Uterus (tissue), 4 donors: ENCODE results near the gene ACOXL. TPM values are rescaled to one million over a fixed set of nuclear protein-coding genes. Genes with fewer than 3 reads are reported as not detected.
"Not testable (repeated sequence)": the region's sequence is repeated elsewhere in the genome, so short reads cannot be mapped to it uniquely, and the experiment has no call there.

Experiments used
- DNase-seq, 2 donors: peaks; one replicate each; pipeline ENCODE4 v3.0.0-alpha.2; 2019 to 2020
- H3K27ac ChIP-seq, 2 donors: fragments of 200-600 bp; sonication (generic); 1 replicate in 1 of 2; 2 replicates in 1 of 2; pipeline ENCODE4 v1.5.1; 2016 to 2018
- H3K27me3 ChIP-seq, 2 donors: fragments of 200-600 bp; sonication (generic); one replicate each; pipeline ENCODE4 v1.5.1; 2018 to 2019; ENCODE audit warnings: control low read depth in 1 of 2
- H3K36me3 ChIP-seq, 2 donors: fragments of 200-600 bp; sonication (generic); one replicate each; pipeline ENCODE4 v1.5.1; 2019; ENCODE audit warnings: control low read depth in 1 of 2
- H3K4me1 ChIP-seq, 2 donors: fragments of 200-600 bp; sonication (generic); one replicate each; pipeline ENCODE4 v1.5.1; 2018 to 2019; ENCODE audit warnings: control low read depth in 1 of 2
- H3K4me3 ChIP-seq, 2 donors: fragments of 200-600 bp; sonication (generic); 1 replicate in 1 of 2; 2 replicates in 1 of 2; pipeline ENCODE4 v1.5.1; 2018 to 2019; ENCODE audit warnings: mild to moderate bottlenecking in 1 of 2
- H3K9me3 ChIP-seq, 2 donors: fragments of 200-600 bp; sonication (generic); one replicate each; pipeline ENCODE4 v1.5.1; 2019; ENCODE audit warnings: control low read depth in 1 of 2
- CTCF ChIP-seq, 4 experiments: fragments of 200-600 bp in 2 of 4; fragments of 450-650 bp in 2 of 4; sonication (generic) in 2 of 4; IDR thresholded peaks; one replicate each; pipeline ENCODE4 v1.5.1; 2016 to 2019; ENCODE audit warnings: antibody characterized with exemption in 4 of 4, mild to moderate bottlenecking in 2 of 4, moderate library complexity in 1 of 4
- POLR2A ChIP-seq, 2 donors: fragments of 450-650 bp; IDR thresholded peaks; one replicate each; pipeline ENCODE4 v1.6.1; 2016; ENCODE audit warnings: antibody characterized with exemption in 2 of 2, mild to moderate bottlenecking in 1 of 2, moderate library complexity in 1 of 2
- intact Hi-C: fragments of 100-400 bp; cut with DNase I; formaldehyde crosslinking; loops from one replicate; pipeline ENCODE4 v1.15.1; 2023; ENCODE audit warnings: low total_unique reads
- total RNA-seq, 4 donors: library from RNA; depleted of rRNA in 3 of 4; stranded (reverse); fragments of >200 nt in 3 of 4; gene quantifications; one replicate each; pipeline versions ENCODE4 v1.1.0 to v1.2.4, GENCODE V29; 2014 to 2023
- donor health status: DM: yes; HTN: yes; CAD: no.

ACOXL gene
- total RNA-seq, 4 donors from 2014 or later: 0.18 to 0.41 TPM; not detected in 2

GRCh38 chr2:111041398-111042202 is 309.2 kb downstream of the ACOXL start:
- Histone ChIP-seq H3K27me3 (no peaks in the 10 kb centered on the region), H3K36me3 (no peaks in the 10 kb centered on the region), H3K27ac (no peak overlapping the region), H3K4me3 (no peak overlapping the region), H3K9me3 (no peaks in the 10 kb centered on the region), H3K4me1 (no peaks in the 10 kb centered on the region)
- no peak for TF ChIP-seq CTCF (IDR thresholded peaks at IDR 0.05)
- no peak for TF ChIP-seq POLR2A (IDR thresholded peaks at IDR 0.05)
- no peak for DNase-seq
- intact Hi-C loops: no loop called here

- Histone ChIP-seq H3K27ac (no peak overlapping the region), H3K9me3 (no peaks in the 10 kb centered on the region), H3K27me3 (no peaks in the 10 kb centered on the region), H3K4me1 (no peaks in the 10 kb centered on the region), H3K4me3 (no peak overlapping the region), H3K36me3 (no peaks in the 10 kb centered on the region)
- DNase-seq: no peak
- TF ChIP-seq POLR2A (IDR thresholded peaks at IDR 0.05) (no peak), CTCF (IDR thresholded peaks at IDR 0.05) (no peak)
- intact Hi-C loops: no loop called here
These were observed 309.9 kb downstream of the ACOXL start for GRCh38 chr2:111042261-111042660.

- DNase-seq: no peak
These were observed 310.7 kb downstream of the ACOXL start for GRCh38 chr2:111042772-111043771.

GRCh38 chr2:111044066-111044465 is 311.7 kb downstream of the ACOXL start:
- Histone ChIP-seq H3K27me3 (no peaks in the 10 kb centered on the region), H3K4me3 (no peak overlapping the region), H3K36me3 (no peaks in the 10 kb centered on the region), H3K9me3 (no peaks in the 10 kb centered on the region), H3K4me1 (no peaks in the 10 kb centered on the region), H3K27ac (no peak overlapping the region)
- no peak for TF ChIP-seq POLR2A (IDR thresholded peaks at IDR 0.05)
- TF ChIP-seq CTCF (IDR thresholded peaks at IDR 0.05): no peak
- intact Hi-C loops: no loop called here
- no peak for DNase-seq

More at GRCh38 chr2:111042772-111043771, 310.7 kb downstream of the ACOXL start:
- Histone ChIP-seq H3K27me3 (no peaks in the 10 kb centered on the region), H3K4me3 (no peak overlapping the region), H3K4me1 (no peaks in the 10 kb centered on the region), H3K27ac (no peak overlapping the region), H3K9me3 (no peaks in the 10 kb centered on the region), H3K36me3 (no peaks in the 10 kb centered on the region)
- no peak for TF ChIP-seq POLR2A (IDR thresholded peaks at IDR 0.05)
- no peak for TF ChIP-seq CTCF (IDR thresholded peaks at IDR 0.05)
- intact Hi-C loops: no loop called here

GRCh38 chr2:111045236-111045635 is 312.9 kb downstream of the ACOXL start:
- H3K4me1 ChIP-seq, H3K27me3 ChIP-seq, H3K9me3 ChIP-seq, H3K27ac ChIP-seq, intact Hi-C loops, H3K4me3 ChIP-seq, H3K36me3 ChIP-seq, DNase-seq: not testable (repeated sequence)
